Endothelial cell of umbilical vein (primary cell): ENCODE data around the gene PFDN6. TPM values are rescaled to one million over a fixed set of nuclear protein-coding genes. Genes with fewer than 3 reads are reported as not detected.
A peak's percentile ranks its signal among the peaks of the same experiment; 100 is the strongest.

Experiments used
- BruUV-seq: library from RNA; stranded (reverse); fragments of 400-500 nt; replicated peaks from 2 replicates; lab custom pipeline; 2021; lab: Mats Ljungman, UMichigan
- CTCF ChIA-PET: fragments of 300-600, 350-600 bp; sonication (Branson Sonifier 250); formaldehyde crosslinking; loops from one replicate; lab custom pipeline; 2021; ENCODE audit warnings: antibody characterized with exemption, inconsistent platforms; lab: Charles Lee
- POLR2A ChIA-PET: fragments of 300-600, 350-600 bp; sonication (Branson Sonifier 250); formaldehyde crosslinking; loops from one replicate; lab custom pipeline; 2021; ENCODE audit warnings: antibody characterized with exemption, inconsistent platforms; lab: Charles Lee
- DNase-seq: peaks from one replicate; pipeline ENCODE4 v3.0.0-alpha.2; 2011; ENCODE audit warnings: low read depth, low spot score
- FAIRE-seq: peaks from 2 replicates; lab custom pipeline; 2011; peaks lifted over from hg19 to GRCh38; lab: Jason Lieb, UNC
- H2AFZ ChIP-seq: 2 replicates; pipeline ENCODE4 v1.6.0; 2012; ENCODE audit warnings: low read depth, low read length, control low read depth, inconsistent platforms
- H3K27ac ChIP-seq: 2 replicates; pipeline ENCODE4 v1.5.1; 2011; ENCODE audit warnings: low read depth, mild to moderate bottlenecking, control low read depth, low read length, moderate library complexity; ENCODE audit not compliant: insufficient read depth
- H3K27me3 ChIP-seq, 2 experiments: 2 replicates each; pipeline versions ENCODE4 v1.6.0 to v1.6.1; 2011; ENCODE audit warnings: low read length in 2 of 2, mixed read lengths in 1 of 2; ENCODE audit not compliant: control insufficient read depth in 2 of 2, insufficient read depth in 2 of 2
- H3K36me3 ChIP-seq, 2 experiments: 2 replicates in 1 of 2; 3 replicates in 1 of 2; pipeline ENCODE4 v1.5.1; 2011; ENCODE audit warnings: low read length in 2 of 2, mild to moderate bottlenecking in 1 of 2, moderate library complexity in 1 of 2; ENCODE audit not compliant: control insufficient read depth in 2 of 2, insufficient read depth in 2 of 2; ENCODE audit errors: extremely low read depth in 1 of 2
- H3K4me1 ChIP-seq: 3 replicates; pipeline ENCODE4 v1.5.1; 2011; ENCODE audit warnings: mild to moderate bottlenecking, low read length; ENCODE audit not compliant: control insufficient read depth, insufficient read depth; ENCODE audit errors: extremely low read depth
- H3K4me2 ChIP-seq: 2 replicates; pipeline ENCODE4 v1.6.1; 2011; ENCODE audit warnings: low read length, control low read depth, mixed read lengths; ENCODE audit not compliant: insufficient read depth
- H3K4me3 ChIP-seq, 3 experiments: fragments of 200-600 bp in 1 of 3; sonication (generic), shearing (Covaris generic) in 1 of 3; replicated peaks in 1 of 3; 2 replicates each; pipeline ENCODE4 v1.5.1; 2011 to 2016; ENCODE audit warnings: control low read depth in 3 of 3, low read length in 3 of 3, mild to moderate bottlenecking in 2 of 3, inconsistent platforms in 1 of 3, low read depth in 1 of 3, moderate library complexity in 1 of 3; ENCODE audit not compliant: insufficient read depth in 1 of 3
- H3K79me2 ChIP-seq: 2 replicates; pipeline ENCODE4 v1.6.0; 2012; ENCODE audit warnings: low read length, inconsistent platforms; ENCODE audit not compliant: control insufficient read depth, insufficient read depth
- H3K9ac ChIP-seq: replicated peaks from 2 replicates; pipeline ENCODE3; 2011; ENCODE audit warnings: low read length, control low read depth; ENCODE audit not compliant: insufficient read depth; ENCODE audit errors: extremely low read depth
- H3K9me1 ChIP-seq: replicated peaks from 3 replicates; pipeline ENCODE4 v1.6.0; 2011; ENCODE audit warnings: mild to moderate bottlenecking, low read length; ENCODE audit not compliant: control insufficient read depth, insufficient read depth; ENCODE audit errors: extremely low read depth
- H3K9me3 ChIP-seq: replicated peaks from 2 replicates; pipeline ENCODE4 v1.5.1; 2012; ENCODE audit warnings: low read length, inconsistent platforms; ENCODE audit not compliant: control insufficient read depth, insufficient read depth
- H4K20me1 ChIP-seq: replicated peaks from 2 replicates; pipeline ENCODE3; 2011; ENCODE audit warnings: mild to moderate bottlenecking, low read length; ENCODE audit not compliant: control insufficient read depth, insufficient read depth; ENCODE audit errors: extremely low read depth
- EZH2 ChIP-seq: IDR thresholded peaks from 2 replicates; pipeline ENCODE4 v1.6.1; 2012; ENCODE audit warnings: borderline replicate concordance, low read depth, mild to moderate bottlenecking, moderate library complexity, low read length, inconsistent platforms; ENCODE audit not compliant: severe bottlenecking
- FOS ChIP-seq: IDR thresholded peaks from 2 replicates; pipeline ENCODE4 v1.6.1; 2011; ENCODE audit warnings: mild to moderate bottlenecking, low read length, moderate library complexity, borderline replicate concordance; ENCODE audit not compliant: insufficient read depth
- GATA2 ChIP-seq: IDR thresholded peaks from 2 replicates; pipeline ENCODE4 v1.7.0; 2011; ENCODE audit warnings: low read depth, mild to moderate bottlenecking, moderate library complexity, mixed read lengths, low read length; ENCODE audit not compliant: insufficient read length, insufficient read depth
- JUN ChIP-seq: IDR thresholded peaks from 2 replicates; pipeline ENCODE4 v1.6.1; 2011; ENCODE audit warnings: borderline replicate concordance, low read depth; ENCODE audit not compliant: insufficient read length, insufficient read depth
- MYC ChIP-seq: IDR thresholded peaks from one replicate; pipeline ENCODE4 v1.6.1; 2011; ENCODE audit warnings: mild to moderate bottlenecking, low read depth, low read length
- POLR2A ChIP-seq: IDR thresholded peaks from 2 replicates; pipeline ENCODE4 v1.6.1; 2012; ENCODE audit warnings: low read depth, mild to moderate bottlenecking, control low read depth, low read length
- POLR2AphosphoS5 ChIP-seq: IDR thresholded peaks from 2 replicates; pipeline ENCODE4 v1.6.1; 2012; ENCODE audit warnings: low read depth, mild to moderate bottlenecking, control low read depth, low read length, moderate library complexity; ENCODE audit not compliant: insufficient read depth
- dilution Hi-C: fragments of 300-500 bp; cut with MboI; formaldehyde crosslinking; loops from one replicate; pipeline ENCODE4 v1.15.0; 2019; ENCODE audit warnings: low sequenced_read_pairs; ENCODE audit not compliant: extremely low pct_ligation_motif_present
- intact Hi-C: fragments of 100-400 bp; cut with micrococcal nuclease; formaldehyde crosslinking; loops from one replicate; pipeline ENCODE4 v1.10.0; 2022
- polyA plus RNA-seq, 4 experiments: library from polyadenylated mRNA; depleted of rRNA in 3 of 4; stranded (reverse) in 3 of 4; unstranded in 1 of 4; fragments of >200 nt; gene quantifications; 2 replicates each; pipeline versions ENCODE4 v1.2.1 to v1.2.3, GENCODE V29; 2011 to 2012; ENCODE audit warnings: missing spikeins in 1 of 4
- total RNA-seq: library from RNA; stranded (reverse); gene quantifications from 2 replicates; pipeline ENCODE4 v1.2.3, GENCODE V29; 2021
- TF ChIP-seq, protein P1 (sequence below), 2 donors: IDR thresholded peaks; 1 replicate in 1 of 2; 2 replicates in 1 of 2; pipeline ENCODE4 v1.5.1; 2011; ENCODE audit warnings: low read length in 2 of 2, mild to moderate bottlenecking in 2 of 2, moderate library complexity in 2 of 2, control low read depth in 1 of 2, inconsistent platforms in 1 of 2, low read depth in 1 of 2; ENCODE audit not compliant: insufficient read depth in 1 of 2; ENCODE audit errors: extremely low read depth in 1 of 2
- TF ChIP-seq, protein P2 (sequence below): IDR thresholded peaks from 2 replicates; pipeline ENCODE4 v1.6.1; 2011; ENCODE audit not compliant: insufficient read depth, insufficient read length

The PFDN6 gene
- total and polyA plus RNA-seq, 2 donors (not counting 3 experiments of a cell fraction or from before 2014, with no cell fraction given): 31.0 to 63.5 TPM

DNA sequence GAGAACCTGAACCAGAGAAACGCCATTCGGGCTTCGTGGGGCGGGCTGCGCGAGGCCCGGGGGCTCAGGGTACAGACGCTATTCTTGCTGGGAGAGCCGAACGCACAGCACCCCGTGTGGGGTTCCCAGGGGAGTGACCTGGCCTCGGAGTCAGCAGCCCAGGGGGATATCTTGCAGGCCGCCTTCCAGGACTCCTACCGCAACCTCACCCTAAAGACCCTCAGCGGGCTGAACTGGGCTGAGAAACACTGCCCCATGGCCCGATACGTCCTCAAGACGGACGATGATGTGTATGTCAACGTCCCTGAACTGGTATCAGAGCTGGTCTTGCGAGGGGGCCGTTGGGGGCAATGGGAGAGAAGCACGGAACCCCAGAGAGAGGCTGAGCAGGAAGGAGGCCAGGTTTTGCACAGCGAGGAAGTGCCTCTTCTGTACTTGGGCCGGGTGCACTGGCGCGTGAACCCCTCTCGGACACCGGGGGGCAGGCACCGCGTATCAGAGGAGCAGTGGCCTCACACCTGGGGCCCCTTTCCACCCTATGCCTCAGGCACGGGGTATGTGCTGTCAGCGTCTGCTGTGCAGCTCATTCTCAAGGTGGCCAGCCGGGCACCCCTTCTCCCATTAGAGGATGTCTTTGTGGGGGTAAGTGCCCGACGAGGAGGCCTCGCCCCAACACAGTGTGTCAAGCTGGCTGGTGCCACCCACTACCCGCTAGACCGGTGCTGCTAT is 11.6 kb upstream of the PFDN6 start:
- peaks cover 39% of the 10 kb centered on the region for H3K4me1 ChIP-seq
- peaks cover 30% of the 10 kb centered on the region for H3K79me2 ChIP-seq
- TF ChIP-seq EZH2: no peak
- no peak for TF ChIP-seq POLR2AphosphoS5
- no peak for TF ChIP-seq MYC
- TF ChIP-seq FOS: no peak
- TF ChIP-seq GATA2: no peak
- no peak for TF ChIP-seq POLR2A
- no peak for TF ChIP-seq JUN
- TF ChIP-seq, protein P1, sequence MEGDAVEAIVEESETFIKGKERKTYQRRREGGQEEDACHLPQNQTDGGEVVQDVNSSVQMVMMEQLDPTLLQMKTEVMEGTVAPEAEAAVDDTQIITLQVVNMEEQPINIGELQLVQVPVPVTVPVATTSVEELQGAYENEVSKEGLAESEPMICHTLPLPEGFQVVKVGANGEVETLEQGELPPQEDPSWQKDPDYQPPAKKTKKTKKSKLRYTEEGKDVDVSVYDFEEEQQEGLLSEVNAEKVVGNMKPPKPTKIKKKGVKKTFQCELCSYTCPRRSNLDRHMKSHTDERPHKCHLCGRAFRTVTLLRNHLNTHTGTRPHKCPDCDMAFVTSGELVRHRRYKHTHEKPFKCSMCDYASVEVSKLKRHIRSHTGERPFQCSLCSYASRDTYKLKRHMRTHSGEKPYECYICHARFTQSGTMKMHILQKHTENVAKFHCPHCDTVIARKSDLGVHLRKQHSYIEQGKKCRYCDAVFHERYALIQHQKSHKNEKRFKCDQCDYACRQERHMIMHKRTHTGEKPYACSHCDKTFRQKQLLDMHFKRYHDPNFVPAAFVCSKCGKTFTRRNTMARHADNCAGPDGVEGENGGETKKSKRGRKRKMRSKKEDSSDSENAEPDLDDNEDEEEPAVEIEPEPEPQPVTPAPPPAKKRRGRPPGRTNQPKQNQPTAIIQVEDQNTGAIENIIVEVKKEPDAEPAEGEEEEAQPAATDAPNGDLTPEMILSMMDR (IDR thresholded peaks at IDR 0.05; ENCODE audit: extremely low read depth in 1 of 2, insufficient read depth in 1 of 2, low read depth in 1 of 2, low read length in 2 of 2): no peak
- TF ChIP-seq, protein P2, sequence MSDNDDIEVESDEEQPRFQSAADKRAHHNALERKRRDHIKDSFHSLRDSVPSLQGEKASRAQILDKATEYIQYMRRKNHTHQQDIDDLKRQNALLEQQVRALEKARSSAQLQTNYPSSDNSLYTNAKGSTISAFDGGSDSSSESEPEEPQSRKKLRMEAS: no peak
- intact Hi-C loops (loop anchor here (2.0 kb wide), 1 partner anchor 35 kb away; no protein-coding TSS in a partner anchor), dilution Hi-C loops (no loop called here)
- no peak overlapping the region for H3K27ac ChIP-seq
- H3K9me1 ChIP-seq: no peaks in the 10 kb centered on the region
- FAIRE-seq: peak; percentile 12
- no peaks in the 10 kb centered on the region for H3K9me3 ChIP-seq
- ChIA-PET CTCF (interaction anchor here (0.5 to 4.0 kb wide), 18 partner anchors 10 to 148 kb away, joined by 3 to 39 read pairs (median 4); partner anchors contain the start of genes PFDN6, RGL2, TAPBP and WDR46), POLR2A (interaction anchor here (1.0 to 2.3 kb wide), 3 partner anchors 20 to 306 kb away, joined by 4 to 8 read pairs (median 5); no protein-coding TSS in a partner anchor)
- no peak for DNase-seq
- no peaks in the 10 kb centered on the region for H3K27me3 ChIP-seq
- no peak overlapping the region for H2AFZ ChIP-seq
- H4K20me1 ChIP-seq: peaks cover 1% of the 10 kb centered on the region
- peaks cover 8 to 39% of the 10 kb centered on the region in 2 experiments for H3K36me3 ChIP-seq
- peak overlapping the region in 1 of 3 experiments; percentile 53 for H3K4me3 ChIP-seq
- no TSS peak for BruUV-seq
- peak overlapping the region; percentile 32 for H3K4me2 ChIP-seq
- no peak overlapping the region for H3K9ac ChIP-seq
